ENCODE measurements around the gene ARHGAP28.

GRCh38 chr18:6882401-6882800, 152.9 kb downstream of the ARHGAP28 start:
- TF ChIP-seq CTCF (conservative IDR thresholded peaks at IDR 0.05; ENCODE audit: low read depth, low read length) (no peak), EZH2 (IDR thresholded peaks at IDR 0.05; ENCODE audit: borderline replicate concordance, low read depth, low read length, poor library complexity, severe bottlenecking) (no peak)

Measured in A673 (cell line).